ENCODE measurements around the gene BRICD5. TPM values are rescaled to one million over a fixed set of nuclear protein-coding genes. Genes with fewer than 3 reads are reported as not detected.
"Not testable (repeated sequence)": the region's sequence is repeated elsewhere in the genome, so short reads cannot be mapped to it uniquely, and the experiment has no call there.

BRICD5 gene
- total RNA-seq, 3 donors from 2014 or later: 6.4 to 8.2 (median 6.8) TPM

- H3K4me1 Mint-ChIP-seq (ENCODE audit: low read depth): no peaks in the 10 kb centered on the region
- no peak for DNase-seq
- no peak overlapping the region for H3K4me3 Mint-ChIP-seq
- ATAC-seq: peak in 1 of 2 donors; percentile 25
- no peaks in the 10 kb centered on the region for H3K9me3 Mint-ChIP-seq
- H3K36me3 Mint-ChIP-seq (ENCODE audit: insufficient read depth): peaks cover 5% of the 10 kb centered on the region
- no peaks in the 10 kb centered on the region for H3K27me3 Mint-ChIP-seq (ENCODE audit: low read depth)
Observed at GRCh38 chr16:2243781-2244180, 33.1 kb upstream of the BRICD5 start.

GRCh38 chr16:2243031-2243528, 32.4 kb upstream of the BRICD5 start:
- Mint-ChIP-seq H3K36me3 (ENCODE audit: insufficient read depth) (peaks cover 5% of the 10 kb centered on the region), H3K4me1 (ENCODE audit: low read depth) (no peaks in the 10 kb centered on the region), H3K9me3 (no peaks in the 10 kb centered on the region), H3K4me3 (no peak overlapping the region), H3K27me3 (ENCODE audit: low read depth) (no peaks in the 10 kb centered on the region)
- DNase-seq (no peak), ATAC-seq (no peak)

GRCh38 chr16:2242598-2242997, 31.9 kb upstream of the BRICD5 start:
- no peaks in the 10 kb centered on the region for H3K27me3 Mint-ChIP-seq (ENCODE audit: low read depth)
- peaks cover 5% of the 10 kb centered on the region for H3K36me3 Mint-ChIP-seq (ENCODE audit: insufficient read depth)
- DNase-seq: no peak
- no peak for ATAC-seq
- no peaks in the 10 kb centered on the region for H3K9me3 Mint-ChIP-seq
- H3K4me3 Mint-ChIP-seq: no peak overlapping the region
- no peaks in the 10 kb centered on the region for H3K4me1 Mint-ChIP-seq (ENCODE audit: low read depth)

- H3K27me3 Mint-ChIP-seq (ENCODE audit: low read depth); H3K9me3 Mint-ChIP-seq; DNase-seq; H3K36me3 Mint-ChIP-seq (ENCODE audit: insufficient read depth); H3K4me3 Mint-ChIP-seq; ATAC-seq; H3K4me1 Mint-ChIP-seq (ENCODE audit: low read depth): not testable (repeated sequence)
Observed at GRCh38 chr16:2240331-2240730, 29.7 kb upstream of the BRICD5 start.

GRCh38 chr16:2238838-2239675, 28.4 kb upstream of the BRICD5 start:
- no peak for DNase-seq
- H3K27me3 Mint-ChIP-seq (ENCODE audit: low read depth): no peaks in the 10 kb centered on the region
- H3K9me3 Mint-ChIP-seq: no peaks in the 10 kb centered on the region
- no peak for ATAC-seq
- H3K36me3 Mint-ChIP-seq (ENCODE audit: insufficient read depth): peaks cover 10% of the 10 kb centered on the region
- H3K4me1 Mint-ChIP-seq (ENCODE audit: low read depth): no peaks in the 10 kb centered on the region
- no peak overlapping the region for H3K4me3 Mint-ChIP-seq

- no peaks in the 10 kb centered on the region for H3K9me3 Mint-ChIP-seq
- H3K4me3 Mint-ChIP-seq: no peak overlapping the region
- ATAC-seq: no peak
- H3K36me3 Mint-ChIP-seq (ENCODE audit: insufficient read depth): peaks cover 13% of the 10 kb centered on the region
- H3K27me3 Mint-ChIP-seq (ENCODE audit: low read depth): no peaks in the 10 kb centered on the region
- no peak for DNase-seq
- H3K4me1 Mint-ChIP-seq (ENCODE audit: low read depth): no peaks in the 10 kb centered on the region
Observed at GRCh38 chr16:2238150-2238837, 27.6 kb upstream of the BRICD5 start.

- Mint-ChIP-seq H3K27me3 (ENCODE audit: low read depth) (no peaks in the 10 kb centered on the region), H3K4me3 (no peak overlapping the region), H3K9me3 (no peaks in the 10 kb centered on the region), H3K36me3 (ENCODE audit: insufficient read depth) (peaks cover 13% of the 10 kb centered on the region), H3K4me1 (ENCODE audit: low read depth) (no peaks in the 10 kb centered on the region)
- no peak for ATAC-seq
- DNase-seq: no peak
Observed at GRCh38 chr16:2237493-2238149, 27.0 kb upstream of the BRICD5 start.

GRCh38 chr16:2237102-2237482, 26.4 kb upstream of the BRICD5 start:
- ATAC-seq (no peak), DNase-seq (no peak)
- Mint-ChIP-seq H3K4me1 (ENCODE audit: low read depth) (no peaks in the 10 kb centered on the region), H3K27me3 (ENCODE audit: low read depth) (no peaks in the 10 kb centered on the region), H3K4me3 (no peak overlapping the region), H3K9me3 (no peaks in the 10 kb centered on the region), H3K36me3 (ENCODE audit: insufficient read depth) (peaks cover 11% of the 10 kb centered on the region)

GRCh38 chr16:2236337-2237101, 25.9 kb upstream of the BRICD5 start, which contains the start of gene DNASE1L2:
Gene DNASE1L2, plus strand, starts transcription at chr16:2236444. Its CDS starts 373 bp downstream, at chr16:2236817.
- ATAC-seq (peak in 1 of 2 donors; percentile 23), DNase-seq (no peak)
- H3K9me3 Mint-ChIP-seq: no peaks in the 10 kb centered on the region
- no peaks in the 10 kb centered on the region for H3K27me3 Mint-ChIP-seq (ENCODE audit: low read depth)
- no peak within 1 kb of the TSS for H3K4me3 Mint-ChIP-seq
- no peaks in the 10 kb centered on the region for H3K4me1 Mint-ChIP-seq (ENCODE audit: low read depth)
- H3K36me3 Mint-ChIP-seq (ENCODE audit: insufficient read depth): peaks cover 14% of the 10 kb centered on the region

GRCh38 chr16:2235695-2236336, 25.2 kb upstream of the BRICD5 start:
- Mint-ChIP-seq H3K4me1 (ENCODE audit: low read depth) (no peaks in the 10 kb centered on the region), H3K27me3 (ENCODE audit: low read depth) (no peaks in the 10 kb centered on the region), H3K9me3 (no peaks in the 10 kb centered on the region), H3K36me3 (ENCODE audit: insufficient read depth) (peaks cover 14% of the 10 kb centered on the region), H3K4me3 (no peak overlapping the region)
- ATAC-seq (peak; percentile 8 to 13), DNase-seq (no peak)

- Mint-ChIP-seq H3K9me3 (no peaks in the 10 kb centered on the region), H3K4me1 (ENCODE audit: low read depth) (no peaks in the 10 kb centered on the region), H3K27me3 (ENCODE audit: low read depth) (no peaks in the 10 kb centered on the region), H3K36me3 (ENCODE audit: insufficient read depth) (peaks cover 14% of the 10 kb centered on the region), H3K4me3 (no peak overlapping the region)
- ATAC-seq (no peak), DNase-seq (no peak)
Observed at GRCh38 chr16:2235234-2235651, 24.6 kb upstream of the BRICD5 start.

- Mint-ChIP-seq H3K27me3 (ENCODE audit: low read depth) (no peaks in the 10 kb centered on the region), H3K4me1 (ENCODE audit: low read depth) (no peaks in the 10 kb centered on the region), H3K36me3 (ENCODE audit: insufficient read depth) (peaks cover 19% of the 10 kb centered on the region), H3K4me3 (no peak overlapping the region), H3K9me3 (no peaks in the 10 kb centered on the region)
- no peak for ATAC-seq
- no peak for DNase-seq
Observed at GRCh38 chr16:2234813-2235170, 24.1 kb upstream of the BRICD5 start.

- H3K9me3 Mint-ChIP-seq: no peaks in the 10 kb centered on the region
- no peaks in the 10 kb centered on the region for H3K27me3 Mint-ChIP-seq (ENCODE audit: low read depth)
- H3K36me3 Mint-ChIP-seq (ENCODE audit: insufficient read depth): peaks cover 23% of the 10 kb centered on the region
- DNase-seq (no peak), ATAC-seq (no peak)
- no peaks in the 10 kb centered on the region for H3K4me1 Mint-ChIP-seq (ENCODE audit: low read depth)
- no peak overlapping the region for H3K4me3 Mint-ChIP-seq
Observed at GRCh38 chr16:2233872-2234812, 23.5 kb upstream of the BRICD5 start.

All from activated T-cell treated with anti-CD3 and anti-CD28 coated beads, Interleukin-2, amount 50 U/mL, for 4 hours (primary cell).